CD14-positive monocyte (primary cell): ENCODE measurements around the gene CTNND2. TPM values are rescaled to one million over a fixed set of nuclear protein-coding genes. Genes with fewer than 3 reads are reported as not detected.

Experiments used
- DNase-seq, 3 donors: peaks; one replicate each; pipeline ENCODE4 v3.0.0-alpha.2; 2011 to 2022
- H2AFZ ChIP-seq: 2 replicates; pipeline ENCODE4 v1.6.0; 2012; ENCODE audit warnings: mild to moderate bottlenecking, low read depth, low read length, inconsistent platforms; ENCODE audit not compliant: insufficient read depth, poor library complexity, severe bottlenecking
- H3K27ac ChIP-seq, 2 donors: 1 replicate in 1 of 2; 2 replicates in 1 of 2; pipeline ENCODE4 v1.5.1; 2012 to 2013; ENCODE audit warnings: low read length in 2 of 2, control low read depth in 1 of 2, inconsistent platforms in 1 of 2, low read depth in 1 of 2, mild to moderate bottlenecking in 1 of 2
- H3K27me3 ChIP-seq, 2 donors: one replicate each; pipeline versions ENCODE4 v1.6.0 to v1.6.1; 2011 to 2013; ENCODE audit warnings: low read length in 2 of 2; ENCODE audit not compliant: control insufficient read depth in 2 of 2, insufficient read depth in 2 of 2
- H3K36me3 ChIP-seq, 2 donors: replicated peaks in 1 of 2; 1 replicate in 1 of 2; 2 replicates in 1 of 2; pipeline versions ENCODE4 v1.5.1 to v1.6.1; 2012 to 2013; ENCODE audit warnings: low read length in 2 of 2, control low read depth in 1 of 2, inconsistent platforms in 1 of 2, mild to moderate bottlenecking in 1 of 2; ENCODE audit not compliant: insufficient read depth in 2 of 2, control insufficient read depth in 1 of 2
- H3K4me1 ChIP-seq, 2 donors: 1 replicate in 1 of 2; 2 replicates in 1 of 2; pipeline versions ENCODE4 v1.5.1 to v1.6.1; 2012 to 2013; ENCODE audit warnings: low read length in 2 of 2, control low read depth in 1 of 2, inconsistent platforms in 1 of 2, mild to moderate bottlenecking in 1 of 2, moderate library complexity in 1 of 2; ENCODE audit not compliant: insufficient read depth in 2 of 2, control insufficient read depth in 1 of 2
- H3K4me2 ChIP-seq: replicated peaks from 2 replicates; pipeline ENCODE3; 2012; ENCODE audit warnings: low read length, moderate library complexity, mild to moderate bottlenecking; ENCODE audit not compliant: poor library complexity, severe bottlenecking; ENCODE audit errors: extremely low read depth
- H3K4me3 ChIP-seq, 3 experiments: fragments of 200-600 bp in 1 of 3; sonication (generic) in 1 of 3; replicated peaks in 1 of 3; 1 replicate in 2 of 3; 2 replicates in 1 of 3; pipeline ENCODE4 v1.5.1; 2011 to 2013; ENCODE audit warnings: low read length in 3 of 3, mild to moderate bottlenecking in 3 of 3, control low read depth in 2 of 3, low read depth in 2 of 3, inconsistent platforms in 1 of 3, moderate library complexity in 1 of 3
- H3K79me2 ChIP-seq: 2 replicates; pipeline ENCODE4 v1.6.0; 2012; ENCODE audit warnings: mild to moderate bottlenecking, control low read depth, inconsistent platforms, low read length, moderate library complexity; ENCODE audit not compliant: insufficient read depth
- H3K9ac ChIP-seq: 2 replicates; pipeline ENCODE4 v1.6.0; 2017; ENCODE audit warnings: low read length, mild to moderate bottlenecking; ENCODE audit not compliant: insufficient read depth, poor library complexity, severe bottlenecking
- H3K9me3 ChIP-seq, 2 donors: replicated peaks in 1 of 2; 1 replicate in 1 of 2; 2 replicates in 1 of 2; pipeline versions ENCODE4 v1.5.1 to v1.6.1; 2012 to 2013; ENCODE audit warnings: low read length in 2 of 2, control low read depth in 1 of 2; ENCODE audit not compliant: control insufficient read depth in 1 of 2, insufficient read depth in 1 of 2
- H4K20me1 ChIP-seq: 2 replicates; pipeline ENCODE4 v1.6.0; 2012; ENCODE audit warnings: mild to moderate bottlenecking, low read length, control low read depth, moderate library complexity; ENCODE audit not compliant: insufficient read depth
- H3K27ac Mint-ChIP-seq, 7 donors: one replicate each; pipeline ENCODE4 v1.8.0; 2020; ENCODE audit warnings: mild to moderate bottlenecking in 7 of 7, mixed read lengths in 7 of 7, moderate library complexity in 6 of 7, inconsistent platforms in 2 of 7
- H3K27me3 Mint-ChIP-seq, 3 donors: one replicate each; pipeline ENCODE4 v1.8.0; 2021 to 2022; ENCODE audit warnings: low read depth in 3 of 3, mild to moderate bottlenecking in 3 of 3, mixed read lengths in 3 of 3, moderate library complexity in 3 of 3, inconsistent platforms in 1 of 3
- H3K36me3 Mint-ChIP-seq, 2 donors: one replicate each; pipeline ENCODE4 v1.8.0; 2020; ENCODE audit warnings: mixed read lengths in 2 of 2, inconsistent platforms in 1 of 2, mild to moderate bottlenecking in 1 of 2
- H3K4me1 Mint-ChIP-seq: one replicate; pipeline ENCODE4 v1.8.0; 2020; ENCODE audit warnings: mild to moderate bottlenecking, mixed read lengths
- H3K4me3 Mint-ChIP-seq, 2 donors: one replicate each; pipeline ENCODE4 v1.8.0; 2020; ENCODE audit warnings: mild to moderate bottlenecking in 2 of 2, mixed read lengths in 2 of 2, moderate library complexity in 1 of 2
- H3K9me3 Mint-ChIP-seq, 7 donors: one replicate each; pipeline ENCODE4 v1.8.0; 2020 to 2022; ENCODE audit warnings: mixed read lengths in 7 of 7, mild to moderate bottlenecking in 6 of 7, moderate library complexity in 6 of 7, inconsistent platforms in 2 of 7
- WGBS: methylation state at CpG from one replicate; pipeline ENCODE4 v1.1.5; 2013; ENCODE audit warnings: missing lambda C conversion rate; ENCODE audit not compliant: insufficient coverage; 5-methylcytosine and 5-hydroxymethylcytosine counted together
- intact Hi-C, 2 donors: fragments of 100-400 bp; cut with micrococcal nuclease; formaldehyde crosslinking; loops; one replicate each; pipeline versions ENCODE4 v1.15.0 to v1.15.1; 2023
- polyA plus RNA-seq, 3 donors: library from polyadenylated mRNA; depleted of rRNA in 1 of 3; unstranded in 2 of 3; stranded (reverse) in 1 of 3; fragments of 300-500 nt in 2 of 3; fragments of >200 nt in 1 of 3; fragmentation: Illumina TruSeq in 2 of 3; gene quantifications; 1 replicate in 2 of 3; 2 replicates in 1 of 3; pipeline ENCODE4 v1.2.3, GENCODE V29; 2012 to 2021
- TF ChIP-seq, protein P1 (sequence below): fragments of 200-600 bp; IDR thresholded peaks from one replicate; pipeline ENCODE4 v1.8.0; 2022; ENCODE audit warnings: antibody characterized with exemption, mild to moderate bottlenecking

The CTNND2 gene
- polyA plus RNA-seq, 3 donors: not detected

DNA sequence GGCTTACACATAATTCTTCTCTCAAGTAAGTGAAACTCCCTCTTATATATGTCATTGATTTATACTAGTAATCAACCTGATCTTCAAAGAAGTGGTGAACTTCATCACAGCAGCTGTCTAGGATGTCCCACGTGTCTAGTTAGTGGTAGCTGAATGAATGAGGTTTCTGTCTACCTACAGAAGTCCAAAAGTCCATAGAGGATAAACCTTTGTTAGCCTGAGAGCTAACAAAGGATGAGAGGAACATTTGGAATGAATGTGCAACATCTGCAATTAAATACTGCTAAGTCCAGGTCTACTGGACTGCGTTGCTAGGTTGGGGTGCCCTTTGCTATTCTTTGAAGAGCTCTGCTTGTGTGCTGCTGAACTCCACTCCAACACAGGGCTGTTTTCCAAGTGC, 929.4 kb downstream of the CTNND2 start:
- Mint-ChIP-seq H3K9me3 (peaks cover 0 to 4% (median 0%) of the 10 kb centered on the region in 7 donors), H3K4me3 (no peak overlapping the region), H3K27me3 (peaks cover 0 to 2% (median 1%) of the 10 kb centered on the region in 3 donors), H3K27ac (no peak overlapping the region), H3K36me3 (no peaks in the 10 kb centered on the region), H3K4me1 (peaks cover 11% of the 10 kb centered on the region)
- no peak for DNase-seq
- Histone ChIP-seq H3K9ac (no peak overlapping the region), H2AFZ (no peak overlapping the region), H3K27me3 (no peaks in the 10 kb centered on the region), H3K79me2 (no peaks in the 10 kb centered on the region), H3K4me1 (peaks cover 8 to 9% of the 10 kb centered on the region in 2 donors), H3K36me3 (no peaks in the 10 kb centered on the region), H3K9me3 (no peaks in the 10 kb centered on the region), H3K4me3 (no peak overlapping the region), H4K20me1 (no peaks in the 10 kb centered on the region), H3K4me2 (no peak overlapping the region), H3K27ac (no peak overlapping the region)
- TF ChIP-seq, protein P1, sequence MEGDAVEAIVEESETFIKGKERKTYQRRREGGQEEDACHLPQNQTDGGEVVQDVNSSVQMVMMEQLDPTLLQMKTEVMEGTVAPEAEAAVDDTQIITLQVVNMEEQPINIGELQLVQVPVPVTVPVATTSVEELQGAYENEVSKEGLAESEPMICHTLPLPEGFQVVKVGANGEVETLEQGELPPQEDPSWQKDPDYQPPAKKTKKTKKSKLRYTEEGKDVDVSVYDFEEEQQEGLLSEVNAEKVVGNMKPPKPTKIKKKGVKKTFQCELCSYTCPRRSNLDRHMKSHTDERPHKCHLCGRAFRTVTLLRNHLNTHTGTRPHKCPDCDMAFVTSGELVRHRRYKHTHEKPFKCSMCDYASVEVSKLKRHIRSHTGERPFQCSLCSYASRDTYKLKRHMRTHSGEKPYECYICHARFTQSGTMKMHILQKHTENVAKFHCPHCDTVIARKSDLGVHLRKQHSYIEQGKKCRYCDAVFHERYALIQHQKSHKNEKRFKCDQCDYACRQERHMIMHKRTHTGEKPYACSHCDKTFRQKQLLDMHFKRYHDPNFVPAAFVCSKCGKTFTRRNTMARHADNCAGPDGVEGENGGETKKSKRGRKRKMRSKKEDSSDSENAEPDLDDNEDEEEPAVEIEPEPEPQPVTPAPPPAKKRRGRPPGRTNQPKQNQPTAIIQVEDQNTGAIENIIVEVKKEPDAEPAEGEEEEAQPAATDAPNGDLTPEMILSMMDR: no peak
- intact Hi-C loops: no loop called here
- WGBS: 100% methylated on average over 1 of the region's 2 CpGs

DNA sequence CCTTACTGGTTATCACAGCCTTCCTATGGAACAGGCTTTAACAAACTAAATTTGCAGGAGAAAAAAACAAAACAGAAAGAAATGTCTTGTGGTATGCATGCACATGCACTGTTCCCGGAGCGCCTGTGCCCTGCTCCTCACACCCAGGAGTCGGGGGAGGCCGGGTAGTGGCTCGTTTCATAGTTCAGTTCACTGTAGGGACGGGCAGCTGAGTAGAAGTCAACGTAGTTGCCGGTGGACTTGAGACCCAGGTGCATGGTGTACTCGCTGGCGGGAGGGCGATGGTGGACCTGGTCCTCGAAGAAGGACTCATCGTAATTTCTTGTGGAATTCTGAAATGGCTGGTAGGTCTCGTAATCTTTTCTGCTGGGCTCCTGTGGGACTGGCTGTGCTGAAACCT, 930.9 kb downstream of the CTNND2 start:
- peaks cover 0 to 4% (median 0%) of the 10 kb centered on the region in 7 donors for H3K9me3 Mint-ChIP-seq
- Histone ChIP-seq H4K20me1 (no peaks in the 10 kb centered on the region), H2AFZ (no peak overlapping the region), H3K4me2 (no peak overlapping the region), H3K9me3 (no peaks in the 10 kb centered on the region), H3K27ac (no peak overlapping the region), H3K36me3 (no peaks in the 10 kb centered on the region), H3K4me1 (peaks cover 8 to 9% of the 10 kb centered on the region in 2 donors), H3K27me3 (no peaks in the 10 kb centered on the region), H3K79me2 (no peaks in the 10 kb centered on the region), H3K9ac (no peak overlapping the region), H3K4me3 (no peak overlapping the region)
- WGBS: 97% methylated on average over 12 of the region's 14 CpGs
- H3K36me3 Mint-ChIP-seq: no peaks in the 10 kb centered on the region
- no peak overlapping the region for H3K4me3 Mint-ChIP-seq
- TF ChIP-seq, protein P1: no peak
- intact Hi-C loops: no loop called here
- H3K27ac Mint-ChIP-seq: no peak overlapping the region
- no peak for DNase-seq
- peaks cover 11% of the 10 kb centered on the region for H3K4me1 Mint-ChIP-seq
- H3K27me3 Mint-ChIP-seq: peaks cover 0 to 2% (median 0%) of the 10 kb centered on the region in 3 donors
